ENCODE measurements around the gene EML6. TPM values are rescaled to one million over a fixed set of nuclear protein-coding genes. Genes with fewer than 3 reads are reported as not detected.

Gene EML6
- total and polyA plus RNA-seq, 2 of the 8 experiments (the other 6 are each of a cell fraction or from before 2014, with no cell fraction given), result 1.2 to 1.6 TPM

GRCh38 chr2:54999182-54999581 lies 275.7 kb downstream of the EML6 start:
- H4K5ac ChIP-seq (ENCODE audit: insufficient read length, low read depth, low read length), result no peak overlapping the region
- H4K20me1 ChIP-seq (replicated peaks in 1 of 2; ENCODE audit: control insufficient read depth in 1 of 2, insufficient read depth in 2 of 2, low read length in 2 of 2), result peaks cover 5 to 11% of the 10 kb centered on the region in 2 experiments
- no peak overlapping the region for H2BK15ac ChIP-seq (ENCODE audit: low read length)
- H3K23ac ChIP-seq (ENCODE audit: insufficient read length), result no peak overlapping the region
- no peak overlapping the region for H3K4me2 ChIP-seq (ENCODE audit: insufficient read depth in 1 of 2, low read depth in 2 of 2, low read length in 2 of 2)
- H3K36me3 ChIP-seq (ENCODE audit: control insufficient read depth in 2 of 4, insufficient read depth in 4 of 4, low read length in 3 of 4), result no peaks in the 10 kb centered on the region
- H2BK120ac ChIP-seq (replicated peaks; ENCODE audit: low read depth, low read length), result no peak overlapping the region
- WGBS, 2 experiments (ENCODE audit: extremely low coverage in 1 of 2, insufficient coverage in 1 of 2, insufficient read length in 1 of 2, insufficient replicate concordance in 2 of 2, low coverage in 1 of 2, low lambda C conversion rate in 2 of 2, missing lambda C conversion rate in 1 of 2), result 78% methylated on average over 3 of the region's 3 CpGs; no CpG with 5 or more reads in 1 of the 2 experiments
- no peak overlapping the region for H3K9ac ChIP-seq (replicated peaks in 1 of 4; ENCODE audit: extremely low read depth in 1 of 4, low read depth in 3 of 4, low read length in 3 of 4)
- H3K4me1 ChIP-seq (replicated peaks in 1 of 4; ENCODE audit: control insufficient read depth in 3 of 4, insufficient read depth in 4 of 4, low read length in 3 of 4), result no peaks in the 10 kb centered on the region; a peak in 2 of 7 replicates
- no peak overlapping the region for H3K14ac ChIP-seq (ENCODE audit: insufficient read length)
- H3K9me3 ChIP-seq (ENCODE audit: insufficient read depth in 2 of 2, low read depth in 1 of 2, low read length in 1 of 2), result no peaks in the 10 kb centered on the region
- H3K27ac ChIP-seq (ENCODE audit: low read depth, low read length), result no peak overlapping the region
- H4K8ac ChIP-seq (ENCODE audit: extremely low read depth, insufficient read depth, low read length), result no peak overlapping the region
- H2AK5ac ChIP-seq (ENCODE audit: low read depth, low read length), result no peak overlapping the region
- H3K56ac ChIP-seq (replicated peaks; ENCODE audit: insufficient read length, low read depth, low read length), result no peak overlapping the region
- no peaks in the 10 kb centered on the region for H3K27me3 ChIP-seq (replicated peaks in 1 of 4; ENCODE audit: control insufficient read depth in 3 of 4, extremely low read depth in 1 of 4, insufficient read depth in 3 of 4, low read length in 3 of 4)
- ChIA-PET CTCF (ENCODE audit: partially characterized antibody) (interaction anchor here (0.7 to 1.7 kb wide), 5 partner anchors 8 to 226 kb away, joined by 3 to 6 read pairs (median 4); no protein-coding TSS in a partner anchor), POLR2A (ENCODE audit: partially characterized antibody) (interaction anchor here (1.1 to 1.4 kb wide), 2 partner anchors 21 to 49 kb away, joined by 3 to 5 read pairs; no protein-coding TSS in a partner anchor)
- H2BK12ac ChIP-seq (ENCODE audit: low read depth, low read length), result no peak overlapping the region
- no peaks in the 10 kb centered on the region for H3K79me1 ChIP-seq (ENCODE audit: low read depth, low read length)
- H2AFZ ChIP-seq (ENCODE audit: low read length), result no peak overlapping the region
- H2BK5ac ChIP-seq (ENCODE audit: low read depth, low read length), result no peak overlapping the region
- no peak overlapping the region for H4K91ac ChIP-seq (replicated peaks; ENCODE audit: insufficient read length, low read length)
- H3K23me2 ChIP-seq (ENCODE audit: low read depth, low read length), result no peaks in the 10 kb centered on the region; the same call in 1 of the 2 replicates
- no peak overlapping the region for H2BK20ac ChIP-seq (ENCODE audit: low read length)
- peaks cover 15 to 100% of the 10 kb centered on the region in 2 experiments for H3K79me2 ChIP-seq (ENCODE audit: control insufficient read depth in 1 of 2, insufficient read depth in 2 of 2, low read length in 2 of 2)
- FAIRE-seq (no peak), DNase-seq (ENCODE audit: low read depth in 1 of 2, low spot score in 2 of 2) (no peak)
- H3K18ac ChIP-seq (ENCODE audit: extremely low read depth, low read length), result no peak overlapping the region
- no peak overlapping the region for H3K4me3 ChIP-seq (ENCODE audit: extremely low read depth in 1 of 4, insufficient read depth in 2 of 4, low read depth in 3 of 4, low read length in 4 of 4)
- no peak overlapping the region for H3K4ac ChIP-seq (replicated peaks; ENCODE audit: insufficient read length, low read depth, low read length)
- TF ChIP-seq SP4 (IDR thresholded peaks at IDR 0.05; ENCODE audit: low read length) (no peak), SIX5 (IDR thresholded peaks at IDR 0.05; ENCODE audit: low read depth, low read length) (no peak), PHF8 (conservative IDR thresholded peaks at IDR 0.05; ENCODE audit: low read depth, low read length) (no peak), CBX8 (IDR thresholded peaks at IDR 0.05; ENCODE audit: borderline replicate concordance, low read depth, low read length) (no peak), CREB1 (IDR thresholded peaks at IDR 0.05) (no peak), SIRT6 (IDR thresholded peaks at IDR 0.05; ENCODE audit: low read length) (no peak), KDM1A (IDR thresholded peaks at IDR 0.05; ENCODE audit: borderline replicate concordance, low read length) (no peak), E2F6 (IDR thresholded peaks at IDR 0.05) (no peak), FOSL1 (IDR thresholded peaks at IDR 0.05; ENCODE audit: insufficient read depth, low read depth, low read length) (no peak), BCL11A (IDR thresholded peaks at IDR 0.05; ENCODE audit: low read depth in 2 of 2, low read length in 2 of 2) (no peak), CHD2 (IDR thresholded peaks at IDR 0.05; ENCODE audit: low read length) (no peak), TCF12 (IDR thresholded peaks at IDR 0.05; ENCODE audit: low read depth, low read length) (no peak), CTBP2 (IDR thresholded peaks at IDR 0.05; ENCODE audit: borderline replicate concordance, insufficient read depth, insufficient read length, low read length) (no peak), TBP (IDR thresholded peaks at IDR 0.05; ENCODE audit: low read depth, low read length) (no peak)
